Measurements from ENCODE around the gene TSHZ2. TPM values are rescaled to one million over a fixed set of nuclear protein-coding genes. Genes with fewer than 3 reads are reported as not detected.

The TSHZ2 gene
- total and polyA plus RNA-seq, 2 of the 4 experiments (the other 2 are of a cell fraction), result under 0.01 to 0.02 TPM

- no peak overlapping the region for H4K91ac ChIP-seq (ENCODE audit: insufficient read depth, low read depth, low read length)
- ChIA-PET CTCF (interaction anchor here (0.6 kb wide), 1 partner anchor 422 kb away, joined by 4 read pairs; no protein-coding TSS in a partner anchor), POLR2A (ENCODE audit: unreplicated experiment) (no interaction called here)
- no peak overlapping the region for H3K9ac ChIP-seq (ENCODE audit: low read depth, low read length)
- no peak overlapping the region for H3K4me3 ChIP-seq (ENCODE audit: insufficient read depth, low read depth, low read length)
- H3K56ac ChIP-seq (ENCODE audit: extremely low read depth, insufficient read depth, low read length), result no peak overlapping the region
- dilution Hi-C loops (cut with HindIII; ENCODE audit: low sequenced_read_pairs, unreplicated experiment) (no loop called here), in situ Hi-C loops (cut with MboI; ENCODE audit: low sequenced_read_pairs) (no loop called here), intact Hi-C loops (cut with micrococcal nuclease) (no loop called here)
- no peak overlapping the region for H2BK5ac ChIP-seq (ENCODE audit: low read depth, low read length, poor library complexity, severe bottlenecking)
- no peak overlapping the region for H4K8ac ChIP-seq (ENCODE audit: low read depth in 2 of 2, low read length in 2 of 2)
- H3K9me1 ChIP-seq (ENCODE audit: insufficient read depth, low read length), result no peaks in the 10 kb centered on the region
- no peak overlapping the region for H2AK5ac ChIP-seq (ENCODE audit: low read depth, low read length)
- no peak overlapping the region for H3K23ac ChIP-seq (ENCODE audit: low read depth, low read length)
- H3K79me1 ChIP-seq (ENCODE audit: low read depth in 1 of 2, low read length in 2 of 2), result no peaks in the 10 kb centered on the region
- no peak overlapping the region for H2BK20ac ChIP-seq (ENCODE audit: low read depth, low read length)
- H3K18ac ChIP-seq (ENCODE audit: low read depth, low read length), result no peak overlapping the region
- no peak overlapping the region for H2AK9ac ChIP-seq (replicated peaks; ENCODE audit: low read depth, low read length, poor library complexity)
- no TSS peak for BruUV-seq (replicated peaks)
- no peaks in the 10 kb centered on the region; the same call in 1 of the 2 replicates for H3K9me3 ChIP-seq (ENCODE audit: control insufficient read depth, insufficient read depth, low read length)
- no peak overlapping the region for H3K27ac ChIP-seq (ENCODE audit: insufficient read depth, low read length)
- H2BK120ac ChIP-seq (ENCODE audit: low read depth, low read length), result no peak overlapping the region
- TF ChIP-seq BHLHE40 (IDR thresholded peaks at IDR 0.05; ENCODE audit: low read depth, low read length), result no peak
- no peak for TF ChIP-seq CTCF (conservative IDR thresholded peaks at IDR 0.05; ENCODE audit: low read depth, low read length)
- TF ChIP-seq FOS (IDR thresholded peaks at IDR 0.05; ENCODE audit: low read depth, low read length), result no peak
- DNase-seq (no peak), ATAC-seq (ENCODE audit: low read depth) (no peak)
- no peak overlapping the region for H2BK15ac ChIP-seq (ENCODE audit: low read depth, low read length)
- H3K4me2 ChIP-seq (ENCODE audit: low read depth, low read length), result no peak overlapping the region
- no peak overlapping the region for H3K14ac ChIP-seq (replicated peaks; ENCODE audit: low read depth, low read length)
- no peak overlapping the region for H3K4ac ChIP-seq (ENCODE audit: low read depth, low read length)
- no peak overlapping the region for H4K5ac ChIP-seq (ENCODE audit: low read depth, low read length)
- no peaks in the 10 kb centered on the region for H3K27me3 ChIP-seq (ENCODE audit: control insufficient read depth, insufficient read depth, low read length)
- WGBS, 2 experiments (ENCODE audit: extremely low coverage in 2 of 2, insufficient read length in 1 of 2), result no CpG with 5 or more reads among the region's 4 CpGs
- H4K20me1 ChIP-seq (ENCODE audit: insufficient read depth, low read length), result no peaks in the 10 kb centered on the region
- no peaks in the 10 kb centered on the region for H3K4me1 ChIP-seq (ENCODE audit: control insufficient read depth, insufficient read depth, low read length)
- no peak overlapping the region for H2AFZ ChIP-seq (replicated peaks; ENCODE audit: low read length, poor library complexity)
- no peaks in the 10 kb centered on the region for H3K36me3 ChIP-seq (ENCODE audit: control insufficient read depth, insufficient read depth, low read length)
These were observed 480.9 kb downstream of the TSHZ2 start for GRCh38 chr20:53453076-53453475.

Data from IMR-90 (cell line).